HFF-Myc (cell line): ENCODE measurements around the gene STAC.

Experiments used
- DNase-seq: peaks from one replicate; pipeline ENCODE4 v3.0.0-alpha.2; 2011; ENCODE audit warnings: low read depth; ENCODE audit errors: extremely low read depth
- H3K4me3 ChIP-seq: replicated peaks from 2 replicates; pipeline ENCODE4 v1.5.1; 2011; ENCODE audit warnings: low read depth, mild to moderate bottlenecking, control low read depth, low read length
- CTCF ChIP-seq: IDR thresholded peaks from 2 replicates; pipeline ENCODE4 v1.5.1; 2012; ENCODE audit warnings: mild to moderate bottlenecking, low read depth, low read length, control low read depth; ENCODE audit errors: missing control alignments

Gene STAC

GRCh38 chr3:36380221-36381031, at the start of gene STAC:
Gene STAC, plus strand, starts transcription at chr3:36380504. Its CDS starts 140 bp downstream, at chr3:36380644.
- TF ChIP-seq CTCF, result no peak
- peak within 1 kb of the TSS; percentile 78 for H3K4me3 ChIP-seq
- no peak for DNase-seq

- DNase-seq, result no peak
- TF ChIP-seq CTCF, result no peak
- H3K4me3 ChIP-seq, result no peak overlapping the region
These were observed 48.2 kb upstream of the STAC start for GRCh38 chr3:36332139-36332538.

- TF ChIP-seq CTCF, result no peak
- DNase-seq, result no peak
- H3K4me3 ChIP-seq, result no peak overlapping the region
These were observed 18.1 kb upstream of the STAC start for GRCh38 chr3:36362216-36362615.

GRCh38 chr3:36362973-36363372, 17.3 kb upstream of the STAC start:
- DNase-seq, result peak; percentile 50

GRCh38 chr3:36364260-36364659, 16.0 kb upstream of the STAC start:
- no peak for DNase-seq
- no peak overlapping the region for H3K4me3 ChIP-seq
- TF ChIP-seq CTCF, result no peak

More at GRCh38 chr3:36362973-36363372, 17.3 kb upstream of the STAC start:
- no peak overlapping the region for H3K4me3 ChIP-seq
- TF ChIP-seq CTCF, result no peak

- no peak for DNase-seq
- no peak overlapping the region for H3K4me3 ChIP-seq
- TF ChIP-seq CTCF, result no peak
These were observed 14.5 kb upstream of the STAC start for GRCh38 chr3:36365829-36366228.
